ENCODE data around the gene MEIS1. TPM values are rescaled to one million over a fixed set of nuclear protein-coding genes. Genes with fewer than 3 reads are reported as not detected.

Gene MEIS1
- total and polyA plus RNA-seq, 8 donors: 4.8 to 172 (median 38.5) TPM

DNA sequence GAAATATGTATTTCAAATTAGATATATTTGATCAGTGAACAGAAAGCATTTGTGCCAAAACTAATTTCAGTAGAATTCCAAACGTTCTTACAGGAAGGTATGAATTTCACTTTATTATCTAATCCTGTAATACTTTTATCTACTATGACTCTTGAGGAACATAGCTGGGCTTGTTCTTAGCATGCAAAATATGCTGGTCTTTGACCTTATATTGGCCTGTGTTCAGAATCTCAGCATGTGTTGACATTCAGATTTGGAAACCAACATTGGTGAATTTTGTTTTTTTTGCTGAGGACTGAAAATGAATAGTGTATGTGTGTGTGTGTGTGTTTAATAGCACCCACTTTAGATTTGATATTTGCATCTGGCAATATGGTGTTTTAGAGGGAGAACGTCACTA, 112.2 kb downstream of the MEIS1 start:
- no peak for TF ChIP-seq EP300 (IDR thresholded peaks at IDR 0.05)
- TF ChIP-seq, protein P1, sequence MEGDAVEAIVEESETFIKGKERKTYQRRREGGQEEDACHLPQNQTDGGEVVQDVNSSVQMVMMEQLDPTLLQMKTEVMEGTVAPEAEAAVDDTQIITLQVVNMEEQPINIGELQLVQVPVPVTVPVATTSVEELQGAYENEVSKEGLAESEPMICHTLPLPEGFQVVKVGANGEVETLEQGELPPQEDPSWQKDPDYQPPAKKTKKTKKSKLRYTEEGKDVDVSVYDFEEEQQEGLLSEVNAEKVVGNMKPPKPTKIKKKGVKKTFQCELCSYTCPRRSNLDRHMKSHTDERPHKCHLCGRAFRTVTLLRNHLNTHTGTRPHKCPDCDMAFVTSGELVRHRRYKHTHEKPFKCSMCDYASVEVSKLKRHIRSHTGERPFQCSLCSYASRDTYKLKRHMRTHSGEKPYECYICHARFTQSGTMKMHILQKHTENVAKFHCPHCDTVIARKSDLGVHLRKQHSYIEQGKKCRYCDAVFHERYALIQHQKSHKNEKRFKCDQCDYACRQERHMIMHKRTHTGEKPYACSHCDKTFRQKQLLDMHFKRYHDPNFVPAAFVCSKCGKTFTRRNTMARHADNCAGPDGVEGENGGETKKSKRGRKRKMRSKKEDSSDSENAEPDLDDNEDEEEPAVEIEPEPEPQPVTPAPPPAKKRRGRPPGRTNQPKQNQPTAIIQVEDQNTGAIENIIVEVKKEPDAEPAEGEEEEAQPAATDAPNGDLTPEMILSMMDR (IDR thresholded peaks at IDR 0.05): no peak
- TF ChIP-seq POLR2A (IDR thresholded peaks at IDR 0.05): no peak
- no peak for TF ChIP-seq POLR2AphosphoS5 (IDR thresholded peaks at IDR 0.05)
- H3K27me3 ChIP-seq: no peaks in the 10 kb centered on the region
- no peaks in the 10 kb centered on the region for H3K9me3 ChIP-seq
- intact Hi-C loops (cut with DNase I; ENCODE audit: low total_unique reads): no loop called here
- peaks cover 0 to 76% (median 26%) of the 10 kb centered on the region in 4 donors for H3K4me1 ChIP-seq
- no peak overlapping the region for H3K27ac ChIP-seq
- WGBS, 5 donors: 38 to 47% (median 44%) methylated on average over 2 of the region's 2 CpGs
- DNase-seq: no peak
- H3K4me3 ChIP-seq: no peak overlapping the region
- peaks cover 0 to 25% (median 14%) of the 10 kb centered on the region in 4 donors for H3K36me3 ChIP-seq

DNA sequence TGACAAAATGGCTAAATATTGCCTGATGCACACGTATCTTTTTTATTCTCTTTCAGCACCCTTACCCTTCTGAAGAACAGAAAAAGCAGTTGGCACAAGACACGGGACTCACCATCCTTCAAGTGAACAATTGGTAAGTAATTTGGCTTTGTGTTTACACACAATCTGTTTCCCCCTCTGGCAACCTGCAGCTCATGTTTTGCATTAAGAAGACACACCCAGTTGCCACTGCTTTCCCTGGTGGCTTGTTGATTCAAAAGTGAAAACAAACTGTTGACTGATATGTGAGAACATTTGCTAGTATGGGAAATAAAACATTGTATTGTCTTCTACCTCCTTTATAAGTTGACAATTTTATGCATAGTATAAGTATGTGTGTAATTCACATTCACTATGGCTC, 113.0 kb downstream of the MEIS1 start:
- Histone ChIP-seq H3K4me3 (no peak overlapping the region), H3K27me3 (no peaks in the 10 kb centered on the region), H3K4me1 (peaks cover 0 to 76% (median 22%) of the 10 kb centered on the region in 4 donors), H3K36me3 (peaks cover 0 to 26% (median 14%) of the 10 kb centered on the region in 4 donors), H3K9me3 (no peaks in the 10 kb centered on the region), H3K27ac (no peak overlapping the region)
- DNase-seq: no peak
- WGBS, 5 donors: 64 to 85% (median 68%) methylated on average over 2 of the region's 2 CpGs
- TF ChIP-seq, protein P1 (IDR thresholded peaks at IDR 0.05): no peak
- TF ChIP-seq POLR2AphosphoS5 (IDR thresholded peaks at IDR 0.05): no peak
- no peak for TF ChIP-seq EP300 (IDR thresholded peaks at IDR 0.05)
- no peak for TF ChIP-seq POLR2A (IDR thresholded peaks at IDR 0.05)
- intact Hi-C loops (cut with DNase I; ENCODE audit: low total_unique reads): no loop called here

DNA sequence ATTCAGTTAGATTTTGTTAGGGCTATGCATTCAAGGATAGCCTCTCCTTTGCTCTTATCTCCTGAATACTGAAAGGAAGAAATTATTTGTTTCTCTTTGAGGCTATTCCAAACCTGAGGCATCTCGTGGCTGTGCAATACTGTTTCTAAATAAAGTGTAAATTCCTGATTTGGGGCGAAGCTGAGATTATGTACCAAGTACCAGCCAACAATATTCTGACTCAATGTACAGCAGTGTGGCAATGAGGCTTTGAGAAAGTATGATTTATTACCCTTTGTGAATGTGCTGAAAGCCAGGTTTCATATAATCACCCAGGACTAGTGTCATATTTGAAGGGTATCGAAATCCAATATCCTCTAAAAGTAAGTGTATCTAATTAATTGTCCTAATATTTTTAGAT, 113.5 kb downstream of the MEIS1 start:
- no peaks in the 10 kb centered on the region for H3K9me3 ChIP-seq
- H3K27ac ChIP-seq: no peak overlapping the region
- H3K4me1 ChIP-seq: peaks cover 2 to 76% (median 24%) of the 10 kb centered on the region in 4 donors
- intact Hi-C loops (cut with DNase I; ENCODE audit: low total_unique reads): no loop called here
- WGBS, 5 donors: 73 to 87% (median 80%) methylated on average over 3 of the region's 3 CpGs
- no peak overlapping the region for H3K4me3 ChIP-seq
- H3K27me3 ChIP-seq: no peaks in the 10 kb centered on the region
- no peak for TF ChIP-seq EP300 (IDR thresholded peaks at IDR 0.05)
- no peak for TF ChIP-seq POLR2A (IDR thresholded peaks at IDR 0.05)
- TF ChIP-seq, protein P1 (IDR thresholded peaks at IDR 0.05): no peak
- TF ChIP-seq POLR2AphosphoS5 (IDR thresholded peaks at IDR 0.05): no peak
- peaks cover 0 to 26% (median 14%) of the 10 kb centered on the region in 4 donors for H3K36me3 ChIP-seq
- no peak for DNase-seq

DNA sequence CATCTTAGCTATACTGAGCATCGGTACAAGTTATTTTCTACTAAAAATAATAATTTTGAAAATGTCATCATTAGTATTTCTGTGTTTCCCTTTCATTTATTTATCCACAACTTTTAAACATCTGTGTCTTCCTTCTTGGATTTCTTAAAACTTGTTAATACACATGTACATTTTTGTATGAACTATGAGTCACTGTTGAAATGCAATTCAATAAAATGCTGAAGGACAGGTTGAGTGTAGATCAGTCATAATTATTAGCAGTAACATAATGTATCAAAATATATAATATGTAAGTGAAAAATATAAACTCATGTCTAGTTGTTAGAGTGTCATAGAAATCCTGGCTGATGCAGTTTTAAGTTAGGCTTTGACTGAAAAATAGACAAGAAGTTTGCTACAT, 115.9 kb downstream of the MEIS1 start:
- intact Hi-C loops (cut with DNase I; ENCODE audit: low total_unique reads): no loop called here
- Histone ChIP-seq H3K9me3 (no peaks in the 10 kb centered on the region), H3K4me3 (no peak overlapping the region), H3K4me1 (peaks cover 6 to 78% (median 37%) of the 10 kb centered on the region in 4 donors), H3K36me3 (peaks cover 0 to 26% (median 14%) of the 10 kb centered on the region in 4 donors), H3K27me3 (no peaks in the 10 kb centered on the region), H3K27ac (no peak overlapping the region)
- TF ChIP-seq POLR2A (IDR thresholded peaks at IDR 0.05) (no peak), EP300 (IDR thresholded peaks at IDR 0.05) (no peak), POLR2AphosphoS5 (IDR thresholded peaks at IDR 0.05) (no peak)
- TF ChIP-seq, protein P1 (IDR thresholded peaks at IDR 0.05): no peak
- DNase-seq: no peak
- 63 to 89% (median 84%) methylated on average over 1 of the region's 1 CpG for WGBS, 5 donors

All from stomach (tissue), 9 donors.